GM18507 (cell line): ENCODE measurements around the gene LAMP5.
A peak's percentile ranks its signal among the peaks of the same experiment; 100 is the strongest.

Source experiments
- DNase-seq: peaks from one replicate; pipeline ENCODE4 v3.0.0; 2011; ENCODE audit warnings: low read depth; ENCODE audit not compliant: insufficient read length; ENCODE audit errors: extremely low spot score
- FAIRE-seq: peaks from 2 replicates; lab custom pipeline; 2011; peaks lifted over from hg19 to GRCh38; lab: Jason Lieb, UNC

The LAMP5 gene, protein sequence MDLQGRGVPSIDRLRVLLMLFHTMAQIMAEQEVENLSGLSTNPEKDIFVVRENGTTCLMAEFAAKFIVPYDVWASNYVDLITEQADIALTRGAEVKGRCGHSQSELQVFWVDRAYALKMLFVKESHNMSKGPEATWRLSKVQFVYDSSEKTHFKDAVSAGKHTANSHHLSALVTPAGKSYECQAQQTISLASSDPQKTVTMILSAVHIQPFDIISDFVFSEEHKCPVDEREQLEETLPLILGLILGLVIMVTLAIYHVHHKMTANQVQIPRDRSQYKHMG

DNA sequence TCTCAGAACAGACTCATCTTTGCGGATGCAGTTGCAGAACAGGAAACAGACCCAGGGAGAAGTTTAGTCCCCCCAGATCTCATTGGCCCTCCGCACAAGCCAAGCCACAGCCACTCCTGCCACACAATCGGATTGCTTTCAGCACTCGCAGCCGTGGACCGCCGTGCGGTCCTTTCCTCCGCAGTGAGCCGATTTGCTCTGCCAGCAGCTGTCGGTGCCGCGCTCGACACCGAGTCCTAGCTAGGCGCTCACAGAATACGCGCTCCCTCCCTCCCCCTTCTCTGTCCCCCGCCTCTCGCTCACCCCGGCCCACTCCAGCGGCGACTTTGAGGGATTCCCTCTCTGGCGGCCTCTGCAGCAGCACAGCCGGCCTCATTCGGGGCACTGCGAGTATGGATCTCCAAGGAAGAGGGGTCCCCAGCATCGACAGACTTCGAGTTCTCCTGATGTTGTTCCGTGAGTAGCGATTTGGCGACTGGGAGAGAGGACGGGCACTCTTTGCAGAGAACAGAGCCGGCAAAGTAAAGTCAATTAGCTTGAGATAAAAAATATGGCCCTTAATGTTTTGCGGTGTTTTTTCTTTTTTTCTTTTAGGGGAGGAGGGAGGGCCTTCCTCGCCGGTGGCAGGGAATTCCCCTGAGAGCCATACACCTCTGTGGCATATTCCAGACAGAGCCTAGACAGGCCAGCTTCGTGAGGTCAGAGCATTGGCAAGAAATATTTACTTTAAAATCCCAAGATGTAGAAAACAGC lies at the start of gene LAMP5:
LAMP5 (plus strand) TSS at position 130 of the 753 bp plus-strand sequence; CDS start at position 393, 263 bp downstream.
- FAIRE-seq = no peak
- no peak for DNase-seq

DNA sequence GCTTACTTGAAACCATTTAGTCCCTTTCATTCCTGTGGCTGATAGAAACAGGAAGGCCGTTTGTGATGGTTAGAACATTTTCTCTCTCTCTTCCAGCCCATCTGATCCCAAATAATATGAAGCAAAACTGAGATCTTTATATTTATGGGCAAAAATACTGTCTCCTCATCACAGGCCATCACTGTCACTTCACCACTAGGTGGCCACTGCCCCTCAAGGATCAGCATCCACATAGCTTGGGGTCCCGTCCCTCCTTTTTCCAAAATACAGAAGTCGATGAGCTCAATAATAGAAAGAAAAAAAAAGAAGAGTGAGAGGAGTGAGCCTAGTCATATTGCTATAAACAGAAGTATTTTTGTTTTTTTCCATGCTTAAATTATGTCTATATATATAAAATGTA lies 46.4 kb upstream of the LAMP5 start:
- no peak for DNase-seq
- no peak for FAIRE-seq

DNA sequence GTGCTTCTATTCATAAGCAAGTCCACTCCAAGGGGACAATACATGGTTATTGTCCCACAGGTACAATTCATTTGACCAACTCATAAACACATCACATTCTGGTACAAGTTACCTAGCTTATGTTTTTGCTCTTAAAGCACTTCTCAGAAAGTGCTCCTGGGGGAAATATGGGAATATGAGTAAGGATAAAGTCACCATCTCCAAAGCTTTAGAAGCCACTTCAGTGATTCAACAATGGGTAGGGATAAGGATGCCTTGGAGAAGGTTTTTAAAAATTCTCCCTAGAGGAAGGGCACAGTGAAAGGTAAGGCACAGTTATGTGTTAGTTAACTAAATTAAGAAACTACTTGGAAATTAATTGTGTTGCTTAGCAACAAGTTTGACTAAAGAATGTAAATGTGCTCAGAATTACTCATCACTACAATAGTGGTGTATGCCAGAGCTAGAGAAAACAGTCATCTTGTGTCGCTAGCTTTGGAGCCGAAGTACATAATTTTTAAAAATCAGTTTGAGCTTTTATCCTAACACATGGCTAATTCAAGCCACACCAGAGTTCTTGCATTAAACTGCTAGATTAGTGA lies 39.5 kb upstream of the LAMP5 start:
- DNase-seq = no peak

DNA sequence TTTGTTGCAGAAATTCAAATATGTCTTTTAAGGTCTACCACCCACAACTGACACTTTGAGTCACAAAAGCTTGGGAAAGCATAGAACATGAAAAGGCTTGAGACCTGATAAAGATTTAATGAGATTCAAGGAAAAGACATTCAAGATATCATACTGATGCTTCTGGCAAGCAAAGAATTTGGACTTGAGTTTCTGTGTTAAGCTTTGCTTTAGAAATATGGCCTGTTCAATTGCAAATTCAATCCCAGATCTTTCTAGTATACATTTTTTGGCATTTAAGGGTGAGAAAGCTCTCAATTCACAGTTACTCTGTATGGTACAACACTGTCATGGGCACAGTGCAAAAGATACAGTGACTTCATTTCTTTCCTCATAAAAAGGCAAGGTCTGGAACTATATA lies 38.9 kb upstream of the LAMP5 start:
- DNase-seq (no peak), FAIRE-seq (no peak)

More for the DNA sequence above, 39.5 kb upstream of the LAMP5 start:
- no peak for FAIRE-seq

DNA sequence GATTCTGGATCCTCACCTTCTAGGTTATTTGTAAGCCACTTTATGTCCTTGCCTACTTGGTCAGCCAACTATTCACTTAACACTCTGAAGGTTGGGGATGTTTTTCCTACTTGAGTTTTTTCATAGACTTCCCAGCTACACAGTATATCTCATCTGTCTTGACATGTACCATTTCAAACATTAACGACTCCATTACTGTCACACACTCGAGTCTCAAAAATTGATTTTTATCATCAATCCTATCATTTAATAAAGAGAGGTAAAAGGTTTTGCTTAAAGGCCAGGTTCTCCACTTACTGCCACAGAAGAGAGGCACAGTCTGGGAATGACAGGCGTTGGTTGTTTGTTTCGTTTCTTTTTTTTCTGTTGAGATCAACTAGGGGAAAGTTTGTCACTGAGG lies 38.2 kb upstream of the LAMP5 start:
- no peak for FAIRE-seq
- no peak for DNase-seq

DNA sequence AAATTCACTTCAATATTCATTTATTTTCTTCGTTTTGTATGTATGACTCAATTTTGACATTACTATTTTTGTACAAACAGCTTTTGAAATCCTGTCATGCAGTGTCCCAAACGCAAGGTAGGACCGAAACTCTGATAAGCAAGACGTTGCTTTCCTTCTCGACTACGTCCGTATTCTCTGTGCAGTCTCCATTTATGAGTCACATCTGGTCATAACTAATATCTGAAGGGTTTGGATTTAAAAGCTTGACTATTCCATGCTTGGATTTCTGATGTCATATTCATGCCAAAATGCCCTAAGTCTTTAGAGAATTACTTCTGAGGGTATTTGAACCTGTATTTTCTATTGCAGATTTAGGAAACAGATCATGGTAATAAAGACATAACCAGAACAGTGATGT lies 37.8 kb upstream of the LAMP5 start:
- DNase-seq (no peak), FAIRE-seq (no peak)

DNA sequence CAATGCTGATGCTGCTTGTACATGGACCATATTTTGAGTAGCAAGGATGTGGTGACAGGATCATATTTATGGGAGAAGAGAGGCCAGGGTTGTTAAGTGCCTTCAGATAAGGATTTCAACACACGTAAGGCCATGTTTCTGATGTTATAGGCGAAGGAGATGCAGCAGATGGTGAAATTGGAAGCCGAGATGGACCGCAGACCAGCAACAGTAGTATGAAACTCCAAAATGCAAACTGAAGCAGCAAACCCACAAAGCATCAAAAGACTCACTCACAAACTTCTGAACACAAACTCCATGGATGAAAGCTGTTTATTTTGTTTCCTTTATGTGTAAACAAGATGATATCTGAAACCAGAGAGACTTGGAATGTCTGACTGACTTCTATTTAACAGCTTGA lies 35.6 kb upstream of the LAMP5 start:
- no peak for FAIRE-seq
- DNase-seq = no peak

DNA sequence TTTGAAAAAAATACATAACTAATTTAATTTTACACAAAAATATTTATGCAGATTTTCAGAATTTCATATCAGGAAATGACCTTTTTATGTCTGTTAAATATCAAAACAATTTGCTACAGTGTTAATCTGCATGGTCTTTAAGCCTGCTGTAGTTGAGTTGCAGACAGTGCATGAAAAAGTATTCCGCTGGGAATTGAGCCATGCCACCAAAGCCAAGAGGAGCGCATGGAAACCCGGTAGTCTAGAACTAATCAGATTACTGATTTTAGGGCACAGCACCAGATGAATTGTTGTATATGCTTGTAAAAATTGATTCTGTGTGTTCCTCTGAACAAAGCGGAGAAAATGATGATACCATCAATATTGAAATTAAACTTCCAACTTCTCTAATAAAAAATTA lies 34.3 kb upstream of the LAMP5 start:
- DNase-seq (no peak), FAIRE-seq (no peak)

DNA sequence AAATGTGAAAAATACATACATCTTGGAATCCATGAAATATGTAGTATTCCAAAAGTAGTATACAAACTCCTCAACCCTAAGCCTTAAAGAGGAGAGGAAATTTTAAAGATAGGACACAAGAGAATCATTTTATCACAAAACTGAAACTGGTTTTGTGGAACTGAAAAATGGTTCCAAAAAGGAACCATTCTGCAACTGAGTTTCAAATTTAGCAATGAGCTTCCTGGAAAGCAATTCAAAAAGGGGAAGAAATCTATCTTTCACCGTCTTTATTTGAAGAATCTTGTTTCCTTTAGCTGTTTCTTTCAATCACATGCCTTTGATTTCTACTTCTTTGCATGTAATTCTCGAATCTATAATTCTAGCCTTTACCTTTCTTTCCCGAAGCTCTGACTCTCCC lies 32.2 kb upstream of the LAMP5 start:
- DNase-seq (no peak), FAIRE-seq (peak; percentile 46)

DNA sequence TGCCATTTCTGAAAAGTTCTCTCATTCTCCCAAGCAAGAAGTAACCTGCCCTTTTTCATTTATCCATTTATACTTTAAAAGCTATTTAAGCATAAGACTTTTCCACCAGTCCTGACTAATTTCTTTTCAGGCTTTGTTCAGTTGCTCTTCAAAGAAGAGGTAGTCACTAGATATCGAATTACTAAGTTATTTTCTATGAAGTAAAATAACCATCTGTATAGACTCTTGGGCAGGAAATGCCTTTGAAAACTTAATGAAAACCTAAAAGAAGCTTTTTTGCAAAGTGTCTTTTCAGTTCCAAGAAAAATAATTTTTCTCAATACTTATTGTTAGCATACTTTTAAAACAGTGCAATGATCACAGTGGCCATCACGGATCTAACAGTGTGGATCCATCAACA lies 31.3 kb upstream of the LAMP5 start:
- FAIRE-seq (no peak), DNase-seq (no peak)

DNA sequence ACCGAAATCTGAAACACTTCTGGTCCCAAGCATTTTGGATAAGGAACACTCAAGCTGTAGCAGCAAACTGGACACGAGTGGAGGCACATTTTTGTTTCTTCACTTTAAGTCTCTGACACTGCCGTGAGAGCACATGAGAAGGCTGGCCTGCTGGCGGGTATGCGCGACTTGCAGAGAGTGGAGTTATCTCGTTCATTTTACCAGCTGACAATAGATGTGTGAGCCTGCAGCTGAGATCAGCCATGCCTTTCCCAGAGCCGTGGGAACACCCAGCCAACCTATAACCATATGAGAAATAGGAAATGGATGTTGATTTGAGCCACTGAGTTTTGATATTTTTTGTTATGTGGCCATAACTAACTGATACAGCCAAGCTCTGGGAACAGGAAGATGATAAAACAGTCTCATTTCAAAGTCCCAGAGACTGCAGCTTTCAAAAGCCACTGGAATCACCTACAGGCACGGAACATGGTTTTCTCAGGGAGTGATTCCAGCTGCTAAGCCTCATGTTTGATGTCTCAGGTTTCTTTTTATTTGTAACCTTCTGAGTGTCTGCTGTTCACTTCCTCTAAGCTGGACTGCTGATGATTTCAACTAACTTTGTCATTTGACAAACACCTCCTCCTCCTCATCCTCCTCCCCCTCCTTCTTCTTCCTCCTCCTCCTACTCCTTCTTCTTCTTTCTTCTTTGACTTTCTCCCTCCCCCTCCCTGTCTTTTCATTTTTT lies 28.6 kb upstream of the LAMP5 start:
- FAIRE-seq (peak; percentile 21), DNase-seq (no peak)

DNA sequence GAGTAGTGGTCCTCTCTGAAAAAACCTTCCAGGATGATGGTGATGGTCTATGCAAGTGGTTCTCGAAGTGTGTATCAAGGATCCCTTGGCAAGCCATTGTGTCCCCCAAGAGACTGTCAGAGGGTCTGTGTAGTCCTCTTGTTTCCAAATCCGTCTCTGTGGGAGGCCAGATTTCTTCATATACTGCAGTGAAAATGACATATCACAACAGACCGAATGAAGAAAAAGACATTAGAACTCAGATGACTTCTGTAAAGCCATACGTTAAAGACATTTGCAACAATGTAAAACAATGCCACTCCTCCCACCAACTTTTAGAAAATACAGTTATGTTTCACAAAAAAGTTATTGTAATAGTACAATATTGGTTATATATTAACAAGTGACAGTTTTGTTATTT lies 27.2 kb upstream of the LAMP5 start:
- FAIRE-seq = no peak

DNA sequence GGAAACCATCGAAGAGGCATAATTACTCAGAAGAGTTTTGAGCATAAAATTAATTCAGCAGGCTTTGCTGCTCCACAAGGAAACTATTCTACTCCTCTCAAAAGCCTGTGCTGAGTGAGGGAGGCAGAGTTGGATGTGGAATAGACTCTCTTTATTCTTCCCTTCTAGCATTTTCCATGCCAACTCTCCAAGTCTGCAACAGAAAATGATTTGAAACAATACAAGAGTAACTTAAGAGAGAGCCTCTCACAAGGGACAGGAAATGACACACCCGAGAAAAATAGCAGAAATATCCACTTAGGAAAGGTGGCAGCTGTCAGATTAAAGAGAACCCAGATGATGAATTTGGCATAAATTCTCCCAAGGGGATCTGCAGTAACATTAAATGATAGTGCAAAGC lies 26.3 kb upstream of the LAMP5 start:
- FAIRE-seq (no peak), DNase-seq (no peak)

More for the DNA sequence above, 27.2 kb upstream of the LAMP5 start:
- DNase-seq = no peak

DNA sequence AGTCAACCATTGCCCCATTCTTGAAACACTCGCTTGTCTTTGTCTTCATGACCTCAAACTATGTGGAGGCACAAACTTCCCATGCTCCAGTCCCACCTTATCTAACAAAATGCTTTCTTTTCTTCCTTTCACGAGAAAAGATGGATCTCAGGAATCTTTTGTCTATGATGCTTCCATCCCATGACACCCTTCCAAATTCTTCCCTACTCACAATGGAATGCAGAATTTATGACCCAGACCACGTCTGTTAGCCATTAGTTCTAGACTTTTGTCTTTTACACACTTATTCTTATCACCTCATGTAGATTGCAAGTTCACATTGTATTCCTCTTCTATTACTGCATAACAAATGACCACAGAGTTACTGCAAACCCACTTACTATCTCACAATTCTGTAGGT lies 24.2 kb upstream of the LAMP5 start:
- no peak for DNase-seq
- FAIRE-seq = no peak

DNA sequence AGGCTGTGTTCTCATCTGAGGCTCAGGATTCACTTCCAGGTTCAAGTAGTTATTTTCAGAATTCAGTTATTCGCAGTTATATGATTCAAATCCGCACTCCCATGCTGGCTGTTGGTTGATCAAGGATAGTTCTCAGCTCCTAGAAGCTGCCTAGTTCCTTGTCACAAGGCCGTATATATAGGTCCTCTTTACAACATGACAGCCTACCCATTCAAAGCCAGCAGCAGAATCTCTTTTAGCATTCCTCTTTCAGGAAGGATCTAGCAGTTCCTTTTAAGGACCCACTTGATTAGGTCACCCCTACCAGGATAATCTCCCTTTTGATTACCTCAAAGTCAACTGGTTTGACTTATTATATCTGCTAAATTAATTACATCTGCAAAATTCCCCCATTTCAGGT lies 23.8 kb upstream of the LAMP5 start:
- no peak for DNase-seq
- FAIRE-seq = no peak

DNA sequence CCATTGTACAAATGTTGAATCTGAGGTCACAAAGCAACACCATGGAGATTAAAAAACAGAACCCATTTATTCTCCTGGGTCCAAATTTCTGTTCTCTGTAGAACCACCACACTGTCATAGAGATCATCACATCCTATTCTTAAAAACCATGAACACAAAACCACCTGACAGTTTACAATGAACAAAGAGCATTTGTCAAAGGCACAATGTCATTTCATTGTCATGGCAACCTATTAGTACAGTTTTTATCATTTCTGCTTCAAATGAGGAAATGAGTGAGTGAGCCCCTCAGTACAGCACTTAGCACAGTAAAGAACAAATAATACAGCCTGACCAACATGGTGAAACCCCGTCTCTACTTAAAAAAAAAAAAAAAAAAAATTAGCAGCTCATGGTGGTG lies 23.1 kb upstream of the LAMP5 start:
- FAIRE-seq = no peak

DNA sequence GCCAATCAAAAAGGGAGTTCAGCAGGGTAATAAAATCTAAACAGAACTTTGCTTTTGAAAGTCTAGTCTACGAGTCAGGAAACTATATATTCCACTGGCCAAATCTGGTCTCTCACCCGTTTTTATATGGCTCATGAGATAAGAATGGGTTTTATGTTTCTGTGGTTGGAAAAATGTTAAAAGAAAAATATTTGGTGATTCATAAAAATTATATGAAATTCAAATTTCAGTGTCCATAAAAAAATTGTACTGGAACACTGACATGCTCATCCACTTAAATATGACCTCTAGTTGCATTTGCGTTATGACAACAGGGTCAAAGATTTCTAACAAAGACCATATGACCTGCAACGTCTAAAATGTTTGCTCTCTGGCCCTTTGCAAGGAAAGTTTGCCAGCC lies 22.3 kb upstream of the LAMP5 start:
- FAIRE-seq = no peak
- DNase-seq = no peak

More for the DNA sequence above, 23.1 kb upstream of the LAMP5 start:
- no peak for DNase-seq

DNA sequence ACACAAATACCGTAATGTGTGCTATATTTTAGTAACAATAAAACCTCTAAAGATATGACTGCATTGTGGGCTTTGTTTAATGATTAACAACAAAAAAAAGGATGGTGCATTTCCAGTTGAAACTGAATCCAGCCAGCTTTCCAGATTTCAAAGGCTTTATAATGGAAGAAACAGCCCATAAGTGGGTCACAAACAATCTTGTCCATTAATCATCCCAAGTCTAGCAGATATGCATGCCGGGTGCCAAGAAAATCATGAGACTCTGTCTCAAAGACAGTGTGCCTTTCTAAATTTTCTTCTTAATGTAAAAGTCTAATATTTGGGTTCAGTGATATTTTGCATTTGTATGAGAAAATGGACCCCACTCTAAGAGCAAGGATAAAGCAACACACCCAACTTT lies 20.6 kb upstream of the LAMP5 start:
- FAIRE-seq (no peak), DNase-seq (no peak)

DNA sequence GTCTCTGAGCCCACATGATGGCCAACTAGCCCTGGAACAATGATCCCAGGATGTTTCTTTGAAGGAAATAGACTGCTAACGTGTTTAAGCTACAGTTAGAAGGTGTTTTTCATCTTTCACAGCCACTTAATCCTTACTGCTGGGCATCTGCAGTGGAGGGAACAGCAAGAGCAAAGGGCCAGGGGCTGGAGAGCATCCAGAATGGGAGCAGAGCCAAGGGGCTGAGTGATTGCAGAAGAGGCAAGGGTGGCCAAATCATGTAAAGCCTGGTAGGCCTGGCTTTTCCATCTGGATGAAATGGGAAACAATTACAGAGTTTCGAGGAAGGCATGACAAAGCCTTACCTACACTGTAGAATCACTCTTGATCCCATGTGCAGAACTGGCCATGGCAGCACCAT lies 18.7 kb upstream of the LAMP5 start:
- DNase-seq (no peak), FAIRE-seq (no peak)

DNA sequence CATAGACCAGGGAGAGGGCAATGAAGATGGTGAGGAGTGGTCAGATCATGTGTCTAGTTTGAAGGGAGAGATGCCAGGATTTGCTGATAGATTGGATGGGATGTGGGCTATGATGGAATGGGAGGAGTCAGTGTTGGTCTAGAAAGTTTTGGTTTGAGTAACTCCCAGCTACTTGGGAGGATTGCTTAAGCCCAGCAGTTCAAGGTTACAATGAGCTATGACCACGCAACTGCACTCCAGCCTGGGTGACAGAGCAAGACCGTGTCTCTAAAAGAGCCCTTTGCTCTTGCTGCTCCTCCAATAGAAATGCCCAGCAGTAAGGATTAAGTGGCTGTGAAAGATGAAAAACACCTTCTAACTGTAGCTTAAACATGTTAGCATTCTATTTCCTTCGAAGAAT lies 18.2 kb upstream of the LAMP5 start:
- no peak for DNase-seq
- FAIRE-seq = no peak
